Activated naive CD8-positive, alpha-beta T cell treated with anti-CD3 and anti-CD28 coated beads, Interleukin-2, amount 10 ng/mL, durations not matched to agents 7 days and 5 days (primary cell): ENCODE measurements around the gene NABP2. TPM values are rescaled to one million over a fixed set of nuclear protein-coding genes. Genes with fewer than 3 reads are reported as not detected.

Experiments
- ATAC-seq: fragments of 150-1000 bp; cut with Tn5 transposase; one replicate; pipeline ENCODE4 v1.10.0; 2021; ENCODE audit warnings: low read depth, moderate library complexity
- POLR2A ChIA-PET: fragments of 350-600 bp; sonication (Branson Sonifier 250); formaldehyde crosslinking; loops from one replicate; lab custom pipeline; 2021; ENCODE audit warnings: antibody characterized with exemption; lab: Charles Lee
- DNase-seq: peaks from one replicate; pipeline ENCODE4 v3.0.0; 2021
- H3K27ac Mint-ChIP-seq: one replicate; pipeline ENCODE4 v1.8.0; 2022; ENCODE audit warnings: mild to moderate bottlenecking, mixed read lengths
- H3K27me3 Mint-ChIP-seq: one replicate; pipeline ENCODE4 v1.8.0; 2022; ENCODE audit warnings: mild to moderate bottlenecking, moderate library complexity, mixed read lengths
- H3K36me3 Mint-ChIP-seq: one replicate; pipeline ENCODE4 v1.8.0; 2021; ENCODE audit warnings: mild to moderate bottlenecking, mixed read lengths
- H3K4me1 Mint-ChIP-seq: one replicate; pipeline ENCODE4 v1.8.0; 2021; ENCODE audit warnings: mixed read lengths
- H3K4me3 Mint-ChIP-seq: one replicate; pipeline ENCODE4 v1.8.0; 2022; ENCODE audit warnings: mild to moderate bottlenecking, moderate library complexity, mixed read lengths
- H3K9me3 Mint-ChIP-seq: one replicate; pipeline ENCODE4 v1.8.0; 2021; ENCODE audit warnings: mixed read lengths
- total RNA-seq, 2 experiments: library from RNA; stranded (reverse); gene quantifications; one replicate each; pipeline ENCODE4 v1.2.3, GENCODE V29; 2021

The NABP2 gene
- total RNA-seq, 2 experiments from 2014 or later, result 43.4 to 47.1 TPM

DNA sequence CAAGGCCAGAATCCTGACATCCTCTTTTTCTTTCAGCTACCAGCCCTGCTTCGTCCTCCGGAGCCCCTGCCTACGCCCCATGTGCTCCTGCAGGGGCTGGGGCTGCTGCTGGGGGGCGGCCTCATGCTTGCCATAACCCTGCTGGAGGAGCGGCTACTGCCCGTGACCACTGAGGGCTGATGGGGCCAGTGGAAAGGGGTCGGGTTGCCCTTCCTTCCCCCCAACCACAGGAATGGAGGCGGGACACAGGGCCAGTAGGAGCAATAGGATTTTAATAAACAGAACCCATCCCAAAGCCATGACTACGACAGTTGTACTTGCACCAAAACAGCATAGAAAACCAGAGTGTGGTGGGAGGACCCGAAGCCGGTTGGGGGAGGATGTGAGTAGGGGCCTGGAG, 13.4 kb downstream of the NABP2 start:
- no peak overlapping the region for H3K4me3 Mint-ChIP-seq
- no peaks in the 10 kb centered on the region for H3K27me3 Mint-ChIP-seq
- ATAC-seq (no peak), DNase-seq (no peak)
- H3K9me3 Mint-ChIP-seq, result no peaks in the 10 kb centered on the region
- H3K36me3 Mint-ChIP-seq, result no peaks in the 10 kb centered on the region
- no peaks in the 10 kb centered on the region for H3K4me1 Mint-ChIP-seq
- POLR2A ChIA-PET, result interaction anchor here (0.5 kb wide), 1 partner anchor 452 kb away, joined by 4 read pairs; no protein-coding TSS in a partner anchor
- H3K27ac Mint-ChIP-seq, result no peak overlapping the region

DNA sequence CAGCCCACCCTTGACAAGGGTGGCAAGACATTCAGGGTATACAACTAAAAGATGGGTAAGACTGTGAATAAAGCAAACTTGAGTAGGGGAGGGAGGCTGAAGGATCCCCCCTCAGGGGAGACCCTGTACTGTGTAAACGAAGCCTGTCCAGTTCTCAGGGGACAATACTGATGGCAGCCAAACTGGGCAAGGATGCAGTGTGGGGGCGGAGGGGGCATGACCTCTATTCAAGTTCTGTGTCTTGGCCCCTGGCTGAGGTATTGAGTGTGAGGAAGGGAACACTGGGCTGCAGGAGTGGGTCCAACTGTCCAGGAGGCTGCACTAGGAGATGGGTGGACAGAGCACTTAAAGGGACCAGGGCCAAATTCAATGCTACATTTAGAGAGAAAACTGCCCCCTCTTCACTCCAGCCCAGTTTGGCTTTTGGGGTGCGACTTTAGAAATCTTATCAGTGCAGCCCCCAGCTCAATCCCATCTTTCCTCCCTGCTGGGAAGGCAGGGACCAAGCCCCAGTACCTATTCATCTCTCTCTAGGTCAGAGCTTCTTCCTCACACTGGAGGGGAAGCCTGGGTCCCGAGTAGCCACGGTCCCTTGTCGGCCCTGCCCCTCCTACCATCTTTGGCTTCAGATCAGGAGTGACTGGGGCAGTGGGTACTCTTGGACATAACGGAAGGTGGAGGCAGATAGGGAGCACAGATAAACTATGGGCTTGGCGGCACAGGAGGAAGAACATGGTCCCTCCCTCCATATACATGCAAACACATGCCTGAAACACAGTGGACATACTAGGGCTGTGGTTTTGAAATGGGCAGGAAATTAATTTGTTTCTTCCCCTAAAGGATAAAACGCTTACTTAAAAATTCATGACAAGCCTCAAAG, 17.5 kb downstream of the NABP2 start:
- no peaks in the 10 kb centered on the region for H3K36me3 Mint-ChIP-seq
- DNase-seq, result no peak
- no peak for ATAC-seq
- H3K9me3 Mint-ChIP-seq, result no peaks in the 10 kb centered on the region
- POLR2A ChIA-PET, result no interaction called here
- H3K27me3 Mint-ChIP-seq, result no peaks in the 10 kb centered on the region
- no peak overlapping the region for H3K4me3 Mint-ChIP-seq
- H3K4me1 Mint-ChIP-seq, result no peaks in the 10 kb centered on the region
- no peak overlapping the region for H3K27ac Mint-ChIP-seq

DNA sequence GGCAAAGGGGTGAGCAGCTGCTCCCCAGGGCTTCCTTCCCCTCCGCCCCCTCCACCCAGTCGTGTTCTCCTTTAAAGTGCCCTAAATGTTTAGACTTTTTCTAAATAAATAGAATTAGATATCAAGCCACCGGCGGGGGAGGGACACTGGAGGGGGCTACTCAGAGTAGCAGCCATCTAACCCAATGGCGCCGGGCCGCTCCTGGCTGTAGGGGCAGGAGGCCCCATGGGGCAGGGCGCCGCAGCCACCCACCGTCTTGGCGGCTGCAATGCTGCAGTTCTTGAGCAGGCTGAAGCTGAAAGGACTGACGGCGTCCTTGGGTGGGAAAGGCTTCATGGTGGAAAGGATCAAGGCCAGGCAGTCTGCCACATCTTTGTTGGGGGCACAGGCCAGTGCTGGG, 18.8 kb downstream of the NABP2 start:
- Mint-ChIP-seq H3K4me1 (peaks cover 1% of the 10 kb centered on the region), H3K9me3 (no peaks in the 10 kb centered on the region), H3K27ac (no peak overlapping the region), H3K4me3 (no peak overlapping the region), H3K36me3 (peaks cover 3% of the 10 kb centered on the region), H3K27me3 (no peaks in the 10 kb centered on the region)
- DNase-seq (no peak), ATAC-seq (no peak)
- POLR2A ChIA-PET, result no interaction called here

DNA sequence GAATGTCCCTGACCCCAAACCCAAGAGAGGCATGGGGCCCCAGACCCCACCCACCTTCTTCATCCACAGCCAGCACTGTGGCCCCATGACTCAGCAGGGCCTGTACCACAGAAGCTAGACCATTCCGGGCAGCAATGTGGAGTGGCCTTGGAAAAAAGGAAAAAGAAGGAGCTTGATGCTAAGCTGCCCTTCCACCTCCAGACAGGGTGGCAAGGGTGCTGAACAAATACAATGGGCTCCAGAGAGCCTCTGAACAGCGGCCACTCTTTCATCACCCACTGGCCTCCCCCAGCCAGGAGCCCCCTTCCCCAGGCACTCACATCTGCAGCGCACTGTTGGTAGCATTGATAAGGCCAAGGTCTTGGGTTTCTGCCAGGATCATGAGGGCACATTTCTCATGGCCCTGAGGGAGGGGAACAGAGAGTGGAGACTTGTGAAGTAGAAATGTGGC, 19.6 kb downstream of the NABP2 start:
- DNase-seq (no peak), ATAC-seq (no peak)
- Mint-ChIP-seq H3K9me3 (no peaks in the 10 kb centered on the region), H3K4me1 (peaks cover 1% of the 10 kb centered on the region), H3K27ac (no peak overlapping the region), H3K4me3 (no peak overlapping the region), H3K27me3 (no peaks in the 10 kb centered on the region), H3K36me3 (peaks cover 3% of the 10 kb centered on the region)
- POLR2A ChIA-PET, result interaction anchor here (0.6 kb wide), 1 partner anchor 448 kb away, joined by 4 read pairs; no protein-coding TSS in a partner anchor

GRCh38 chr12:56244494-56244893, 20.4 kb downstream of the NABP2 start:
- no peak overlapping the region for H3K4me3 Mint-ChIP-seq
- ATAC-seq, result no peak
- H3K27ac Mint-ChIP-seq, result no peak overlapping the region
- POLR2A ChIA-PET, result no interaction called here
- no peak for DNase-seq
- H3K9me3 Mint-ChIP-seq, result no peaks in the 10 kb centered on the region
- H3K4me1 Mint-ChIP-seq, result peaks cover 5% of the 10 kb centered on the region
- no peaks in the 10 kb centered on the region for H3K27me3 Mint-ChIP-seq
- H3K36me3 Mint-ChIP-seq, result peaks cover 6% of the 10 kb centered on the region

- DNase-seq (no peak), ATAC-seq (no peak)
- no peaks in the 10 kb centered on the region for H3K27me3 Mint-ChIP-seq
- H3K36me3 Mint-ChIP-seq, result peaks cover 6% of the 10 kb centered on the region
- H3K4me3 Mint-ChIP-seq, result no peak overlapping the region
- H3K27ac Mint-ChIP-seq, result no peak overlapping the region
- no peaks in the 10 kb centered on the region for H3K9me3 Mint-ChIP-seq
- POLR2A ChIA-PET, result interaction anchor here (0.6 to 0.9 kb wide), 2 partner anchors 26 to 125 kb away, joined by 3 to 6 read pairs; partner anchors contain the start of gene RNF41
- H3K4me1 Mint-ChIP-seq, result peaks cover 5% of the 10 kb centered on the region
These were observed 23.8 kb downstream of the NABP2 start for GRCh38 chr12:56247923-56248322.

DNA sequence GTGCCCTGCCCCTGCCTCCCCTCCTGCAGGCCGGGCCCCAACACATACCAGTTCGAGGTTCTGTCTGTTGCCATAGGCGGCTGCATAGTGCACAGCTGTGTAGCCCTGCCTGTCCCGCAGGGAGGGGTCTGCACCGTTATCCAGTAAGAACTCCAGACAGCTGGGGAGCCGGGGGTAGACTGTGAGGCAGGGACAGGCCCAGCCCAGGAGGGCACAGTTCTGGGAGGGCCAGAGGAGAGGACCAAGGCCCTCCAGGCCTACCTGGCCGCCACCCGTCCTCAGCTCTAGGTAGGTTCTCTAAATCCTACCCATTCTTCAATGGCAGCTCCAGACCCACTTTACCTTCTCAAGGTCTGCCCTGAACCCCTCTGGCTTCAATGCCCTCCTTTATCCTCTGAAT, 24.6 kb downstream of the NABP2 start:
- H3K36me3 Mint-ChIP-seq, result peaks cover 6% of the 10 kb centered on the region
- no peak overlapping the region for H3K27ac Mint-ChIP-seq
- peaks cover 5% of the 10 kb centered on the region for H3K4me1 Mint-ChIP-seq
- H3K4me3 Mint-ChIP-seq, result no peak overlapping the region
- no peak for DNase-seq
- POLR2A ChIA-PET, result interaction anchor here (0.6 kb wide), 1 partner anchor 177 kb away, joined by 6 read pairs; no protein-coding TSS in a partner anchor
- H3K9me3 Mint-ChIP-seq, result no peaks in the 10 kb centered on the region
- H3K27me3 Mint-ChIP-seq, result no peaks in the 10 kb centered on the region
- no peak for ATAC-seq

GRCh38 chr12:56252649-56253048, 28.5 kb downstream of the NABP2 start:
- H3K27ac Mint-ChIP-seq, result no peak overlapping the region
- H3K27me3 Mint-ChIP-seq, result no peaks in the 10 kb centered on the region

DNA sequence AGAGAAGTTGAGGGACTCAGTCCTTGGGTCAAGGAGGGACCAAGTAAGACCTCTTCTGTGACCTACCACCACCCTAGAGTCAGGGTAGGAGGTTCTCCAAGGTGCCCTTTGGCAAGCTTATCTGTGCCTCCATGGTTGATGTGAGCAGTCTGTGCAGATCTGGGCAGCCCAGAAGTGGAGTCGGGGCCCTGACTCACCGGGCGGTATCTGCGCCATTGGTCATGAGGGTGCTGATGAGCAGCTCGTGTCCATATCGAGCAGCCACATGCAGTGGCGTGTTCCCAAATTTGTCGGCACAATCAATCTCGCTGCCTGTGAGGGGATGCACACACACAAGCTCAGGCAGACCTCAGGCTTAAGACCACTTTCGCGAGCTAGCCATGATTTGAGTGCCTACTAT, 28.9 kb downstream of the NABP2 start:
- Mint-ChIP-seq H3K4me1 (peaks cover 17% of the 10 kb centered on the region), H3K27me3 (no peaks in the 10 kb centered on the region), H3K36me3 (peaks cover 9% of the 10 kb centered on the region), H3K4me3 (no peak overlapping the region), H3K27ac (no peak overlapping the region), H3K9me3 (no peaks in the 10 kb centered on the region)
- ATAC-seq (no peak), DNase-seq (no peak)
- POLR2A ChIA-PET, result no interaction called here

More at GRCh38 chr12:56252649-56253048, 28.5 kb downstream of the NABP2 start:
- ATAC-seq, result no peak
- Mint-ChIP-seq H3K4me3 (no peak overlapping the region), H3K36me3 (peaks cover 10% of the 10 kb centered on the region), H3K9me3 (no peaks in the 10 kb centered on the region), H3K4me1 (peaks cover 17% of the 10 kb centered on the region)
- DNase-seq, result no peak
- POLR2A ChIA-PET, result interaction anchor here (1.1 kb wide), 1 partner anchor 17 kb away, joined by 4 read pairs; no protein-coding TSS in a partner anchor

DNA sequence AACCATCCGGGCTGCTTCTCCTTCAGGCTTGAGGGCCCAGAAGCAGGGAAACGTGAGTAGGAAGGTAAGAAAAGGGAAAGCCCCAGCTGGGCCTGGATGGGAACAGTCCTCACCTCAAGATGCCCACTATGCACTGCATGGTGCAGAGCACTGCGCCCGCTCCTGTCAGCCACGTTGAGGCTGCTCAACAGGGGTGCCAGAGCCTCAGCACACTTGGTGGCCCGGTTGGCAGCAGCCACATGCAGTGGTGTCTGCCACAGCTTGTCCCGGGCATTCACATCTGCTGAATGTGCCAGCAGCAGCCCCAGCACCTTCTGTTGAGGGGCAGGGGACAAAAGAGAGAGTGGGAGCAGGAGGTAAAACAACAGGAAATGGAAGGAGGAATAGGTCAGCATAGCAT, 31.5 kb downstream of the NABP2 start:
- DNase-seq (no peak), ATAC-seq (no peak)
- Mint-ChIP-seq H3K27ac (no peak overlapping the region), H3K4me3 (no peak overlapping the region), H3K4me1 (peaks cover 19% of the 10 kb centered on the region), H3K27me3 (no peaks in the 10 kb centered on the region), H3K9me3 (no peaks in the 10 kb centered on the region), H3K36me3 (peaks cover 7% of the 10 kb centered on the region)
- POLR2A ChIA-PET, result no interaction called here

DNA sequence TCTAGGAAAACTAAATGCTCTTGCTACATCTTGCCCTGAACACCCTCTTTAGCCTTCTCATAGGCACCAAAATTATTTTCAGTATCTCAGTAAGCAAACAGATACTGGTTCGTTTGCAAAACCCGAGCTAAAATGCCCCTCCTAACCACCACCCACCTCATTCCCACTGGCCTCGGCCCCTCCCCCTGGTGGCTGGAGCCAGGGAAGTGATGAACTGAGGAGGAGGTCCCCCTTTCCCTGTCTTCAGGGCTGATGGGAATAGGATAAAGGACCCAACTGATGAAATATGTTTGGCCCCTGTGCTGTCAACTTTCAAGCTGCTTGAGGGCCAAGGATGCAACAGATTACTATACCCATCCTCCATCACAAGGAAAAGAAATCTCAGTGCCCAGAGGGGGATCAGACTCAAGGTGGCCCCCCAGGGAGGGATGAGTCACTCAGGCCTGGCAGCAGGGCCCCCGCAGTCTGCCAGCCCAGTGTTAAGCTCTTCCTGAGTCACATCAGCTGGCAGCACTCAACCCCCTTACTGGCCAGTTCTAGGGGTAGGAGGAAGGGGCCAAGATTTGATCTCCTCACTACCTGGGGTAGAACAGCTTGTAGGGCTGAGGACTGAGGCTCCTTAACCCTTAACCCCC, 32.3 kb downstream of the NABP2 start:
- DNase-seq, result no peak
- Mint-ChIP-seq H3K27me3 (no peaks in the 10 kb centered on the region), H3K4me3 (peak overlapping the region; percentile 87), H3K27ac (no peak overlapping the region), H3K9me3 (no peaks in the 10 kb centered on the region), H3K36me3 (peaks cover 7% of the 10 kb centered on the region), H3K4me1 (peaks cover 19% of the 10 kb centered on the region)
- POLR2A ChIA-PET, result interaction anchor here (0.9 to 2.3 kb wide), 3 partner anchors 10 to 192 kb away, joined by 4 to 16 read pairs (median 5); partner anchors contain the start of genes COQ10A and TIMELESS
- ATAC-seq, result no peak

GRCh38 chr12:56257071-56257470, 32.9 kb downstream of the NABP2 start:
- H3K27ac Mint-ChIP-seq, result no peak overlapping the region
- no peaks in the 10 kb centered on the region for H3K27me3 Mint-ChIP-seq
- ATAC-seq (no peak), DNase-seq (no peak)
- POLR2A ChIA-PET, result interaction anchor here (0.9 to 2.3 kb wide), 3 partner anchors 10 to 192 kb away, joined by 4 to 16 read pairs (median 5); partner anchors contain the start of genes COQ10A and TIMELESS
- H3K9me3 Mint-ChIP-seq, result no peaks in the 10 kb centered on the region
- peaks cover 7% of the 10 kb centered on the region for H3K36me3 Mint-ChIP-seq
- peaks cover 19% of the 10 kb centered on the region for H3K4me1 Mint-ChIP-seq
- peak overlapping the region; percentile 87 for H3K4me3 Mint-ChIP-seq

- no peaks in the 10 kb centered on the region for H3K9me3 Mint-ChIP-seq
- H3K27me3 Mint-ChIP-seq, result no peaks in the 10 kb centered on the region
- peak overlapping the region; percentile 78 for H3K27ac Mint-ChIP-seq
- POLR2A ChIA-PET, result interaction anchor here (0.9 to 2.3 kb wide), 7 partner anchors 9 to 198 kb away, joined by 3 to 16 read pairs (median 4); partner anchors contain the start of genes COQ10A, RNF41, SMARCC2 and TIMELESS
- no peak for DNase-seq
- peak; percentile 7 for ATAC-seq
- peaks cover 7% of the 10 kb centered on the region for H3K36me3 Mint-ChIP-seq
- H3K4me3 Mint-ChIP-seq, result peak overlapping the region; percentile 87
- peaks cover 19% of the 10 kb centered on the region for H3K4me1 Mint-ChIP-seq
These were observed 33.4 kb downstream of the NABP2 start for GRCh38 chr12:56257491-56258067.
